Measurements from ENCODE around the gene RALGDS.

RALGDS gene

DNA sequence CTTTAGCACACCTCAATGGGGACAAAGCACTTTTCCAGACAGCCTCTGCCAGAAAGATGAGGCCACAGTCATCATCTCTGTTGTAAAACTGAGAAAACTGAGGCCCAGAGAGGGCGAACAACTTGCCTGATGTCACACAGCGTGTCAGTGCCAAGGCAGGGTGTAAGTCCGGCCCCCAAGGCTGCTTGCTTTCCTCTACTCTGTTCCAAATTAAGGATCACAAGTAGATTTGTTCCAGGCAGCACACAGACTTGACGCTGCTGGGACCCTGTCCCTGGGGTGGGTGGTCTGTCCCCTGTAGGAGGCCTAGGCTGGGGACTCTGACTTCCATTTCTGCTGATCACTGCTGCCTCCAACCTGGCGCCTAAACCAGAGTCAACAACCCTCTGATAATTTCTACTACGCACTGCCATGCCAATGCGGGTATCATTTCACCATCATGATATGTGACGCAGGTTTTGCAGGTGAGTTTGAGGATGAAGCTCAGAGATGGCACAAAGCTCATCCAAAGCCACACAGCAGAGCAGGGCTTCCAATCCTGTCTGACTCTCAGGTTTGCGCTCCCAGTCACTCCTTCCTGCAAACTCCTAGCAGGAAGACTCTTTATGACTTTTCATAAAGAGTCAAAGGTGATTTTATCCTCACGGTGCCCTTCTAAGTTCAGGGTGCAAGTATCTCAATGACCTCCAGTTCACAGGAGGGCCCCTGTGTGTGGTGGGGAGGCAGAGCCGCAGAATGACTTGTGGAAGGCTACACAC is 13.5 kb upstream of the RALGDS start:
- no peak for DNase-seq (ENCODE audit: low read depth)

DNA sequence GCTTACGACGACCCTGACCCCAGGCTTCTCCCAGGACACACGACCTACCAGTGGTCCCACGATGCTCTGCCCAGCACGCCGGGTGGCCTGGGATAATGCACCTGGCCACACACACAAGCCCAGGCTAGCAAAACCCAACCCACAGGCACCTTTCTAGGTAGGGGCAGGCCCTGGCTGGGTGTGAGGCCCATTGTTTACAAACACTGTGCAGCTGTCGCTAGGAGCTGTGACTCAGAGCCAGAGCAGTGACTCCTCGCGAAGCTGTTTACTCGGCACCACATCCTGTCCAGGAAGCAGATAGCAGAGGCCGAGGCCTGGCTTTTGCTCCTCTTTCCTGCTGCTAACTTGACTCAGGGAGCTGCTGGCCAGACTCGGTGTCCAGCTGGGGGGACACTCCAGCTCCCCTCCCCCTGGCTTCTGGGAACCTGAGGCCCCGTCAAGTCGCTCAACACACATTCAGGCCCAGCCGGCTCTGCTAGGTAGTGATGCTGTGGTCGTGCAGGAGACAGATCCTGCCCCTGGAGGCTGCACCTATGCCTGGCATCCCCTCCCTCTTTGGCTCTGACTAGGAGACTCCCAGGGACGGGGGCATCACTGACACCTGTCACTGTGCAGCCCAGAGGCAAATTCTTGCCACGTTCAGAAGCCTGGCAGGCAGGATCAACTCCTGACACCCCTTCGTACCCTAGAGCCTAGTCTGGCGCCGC is 12.8 kb upstream of the RALGDS start:
- DNase-seq (ENCODE audit: low read depth) = peak; percentile 70

DNA sequence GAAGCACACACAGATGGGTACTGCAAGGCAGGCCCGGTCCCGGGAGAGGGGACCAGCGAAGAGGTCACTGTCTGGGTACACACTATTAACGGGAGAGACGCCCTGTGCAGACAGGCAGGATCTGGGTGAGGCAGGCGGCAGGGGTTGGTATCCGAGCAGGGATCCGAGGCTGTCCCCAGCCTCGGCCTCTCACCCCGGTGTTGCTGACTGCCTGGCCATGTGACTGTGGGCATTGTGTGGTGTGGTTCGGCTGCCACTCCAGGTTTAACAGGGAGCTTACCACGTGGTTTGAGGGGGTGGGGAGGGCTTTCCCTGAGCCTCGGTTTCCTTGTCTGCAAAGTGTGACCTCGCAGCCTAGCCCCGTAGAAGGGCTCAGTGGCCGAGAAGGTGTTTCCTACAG is 11.1 kb upstream of the RALGDS start:
- DNase-seq (ENCODE audit: low read depth) = no peak

DNA sequence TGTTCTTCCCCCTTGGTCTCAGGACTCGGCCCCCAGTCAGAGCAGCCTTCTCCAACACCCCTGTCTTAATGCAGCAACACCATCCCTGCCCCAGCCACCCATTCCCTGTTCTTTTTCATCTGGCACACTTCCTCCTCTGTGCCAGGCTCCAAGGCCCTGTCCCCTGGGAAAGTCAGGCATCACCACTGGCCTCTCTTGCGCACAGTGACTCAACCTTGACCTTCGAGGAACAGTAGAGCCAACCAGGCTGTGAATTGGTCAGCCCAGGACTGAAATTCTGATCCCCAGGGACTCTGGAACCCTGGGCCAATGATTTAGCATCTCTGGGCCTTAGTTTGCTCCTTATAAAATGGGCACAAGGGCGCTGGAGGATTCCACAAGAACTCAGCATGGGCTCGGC is 10.5 kb upstream of the RALGDS start:
- DNase-seq (ENCODE audit: low read depth) = no peak

DNA sequence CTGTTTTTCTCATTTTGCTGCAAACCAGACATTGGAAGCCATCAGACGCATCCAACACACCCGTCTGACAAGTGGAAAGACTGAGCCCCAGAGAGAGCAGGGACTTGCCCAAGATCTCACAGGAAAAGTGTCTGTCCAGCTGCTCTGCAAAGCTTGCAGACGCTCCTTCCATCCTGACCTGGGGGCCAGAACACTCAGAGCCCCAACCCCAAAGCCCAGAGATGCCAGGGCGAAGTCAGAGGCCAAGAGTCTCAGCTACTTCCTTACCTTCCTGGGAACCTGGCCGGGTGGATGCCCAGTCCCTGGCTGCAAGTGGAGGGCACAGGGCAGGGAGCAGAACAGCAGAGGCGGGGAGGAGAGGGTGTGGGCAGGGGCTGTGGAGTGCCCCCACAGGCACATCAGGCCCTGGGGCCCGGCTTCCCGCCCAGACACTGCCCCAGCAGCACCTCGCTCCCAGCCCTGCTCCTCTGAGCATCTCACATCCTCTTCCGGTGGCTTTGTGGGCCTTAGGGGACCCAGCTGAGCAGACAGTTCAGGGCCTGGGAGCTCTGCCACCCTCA is 9.7 kb upstream of the RALGDS start:
- DNase-seq (ENCODE audit: low read depth) = no peak

DNA sequence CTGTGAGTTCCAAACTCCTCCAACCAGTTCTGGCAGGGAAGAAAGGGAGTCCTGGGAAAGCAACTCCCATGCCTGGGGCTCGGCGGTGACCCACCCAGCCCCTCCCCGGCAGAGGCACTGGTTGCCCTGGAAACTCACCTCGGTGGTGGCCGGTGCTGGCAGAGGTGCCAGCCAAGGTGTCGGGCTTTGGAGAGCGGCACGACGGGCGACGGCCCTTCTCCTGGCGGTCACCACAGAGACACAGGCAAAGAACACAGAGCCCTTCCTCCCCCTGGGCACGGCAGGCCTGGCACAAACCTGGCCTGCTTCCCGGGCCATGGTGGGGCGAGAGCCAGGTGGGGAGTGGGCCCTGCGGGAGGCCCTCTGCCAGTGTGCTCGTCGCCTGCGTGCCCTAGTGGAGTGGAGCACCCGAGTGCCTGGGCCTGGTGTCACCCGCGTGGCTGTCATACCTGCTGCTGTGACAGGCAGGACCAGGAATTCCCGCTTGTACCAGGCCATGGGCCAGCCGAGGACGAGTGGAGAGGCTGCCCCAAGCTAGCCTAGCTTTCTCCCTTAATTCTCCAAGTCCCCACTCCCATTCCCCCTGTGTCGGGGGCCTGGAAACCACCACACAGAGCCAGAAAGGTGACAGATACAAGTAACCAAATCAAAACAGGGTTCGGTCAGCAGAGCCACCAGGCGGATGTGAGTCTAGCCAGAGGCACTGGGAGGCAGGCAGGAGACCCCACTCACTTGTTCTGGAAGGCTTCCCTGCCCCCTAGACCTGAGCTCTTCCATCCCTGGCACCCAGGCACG is 8.2 kb upstream of the RALGDS start:
- DNase-seq (ENCODE audit: low read depth) = no peak

DNA sequence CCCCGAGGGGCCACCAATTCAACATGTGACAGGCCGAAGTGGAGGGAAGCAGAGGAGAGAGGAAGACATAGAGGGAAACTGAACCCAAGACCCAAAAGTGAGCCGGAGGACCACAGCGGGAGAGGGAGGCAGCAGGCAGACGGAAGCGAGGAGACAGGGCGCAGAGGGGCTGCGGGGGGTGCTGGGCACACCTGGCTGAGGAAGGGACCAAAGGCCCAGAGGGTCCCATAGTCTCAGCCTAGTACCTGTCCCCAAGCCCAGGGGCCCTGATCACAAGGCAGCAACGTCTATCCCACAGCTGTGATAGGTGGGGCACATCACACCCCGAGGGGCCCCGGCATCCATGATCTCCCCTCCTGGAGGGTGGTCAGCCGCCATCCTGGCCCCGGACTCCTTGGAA is 7.1 kb upstream of the RALGDS start:
- DNase-seq (ENCODE audit: low read depth) = no peak

DNA sequence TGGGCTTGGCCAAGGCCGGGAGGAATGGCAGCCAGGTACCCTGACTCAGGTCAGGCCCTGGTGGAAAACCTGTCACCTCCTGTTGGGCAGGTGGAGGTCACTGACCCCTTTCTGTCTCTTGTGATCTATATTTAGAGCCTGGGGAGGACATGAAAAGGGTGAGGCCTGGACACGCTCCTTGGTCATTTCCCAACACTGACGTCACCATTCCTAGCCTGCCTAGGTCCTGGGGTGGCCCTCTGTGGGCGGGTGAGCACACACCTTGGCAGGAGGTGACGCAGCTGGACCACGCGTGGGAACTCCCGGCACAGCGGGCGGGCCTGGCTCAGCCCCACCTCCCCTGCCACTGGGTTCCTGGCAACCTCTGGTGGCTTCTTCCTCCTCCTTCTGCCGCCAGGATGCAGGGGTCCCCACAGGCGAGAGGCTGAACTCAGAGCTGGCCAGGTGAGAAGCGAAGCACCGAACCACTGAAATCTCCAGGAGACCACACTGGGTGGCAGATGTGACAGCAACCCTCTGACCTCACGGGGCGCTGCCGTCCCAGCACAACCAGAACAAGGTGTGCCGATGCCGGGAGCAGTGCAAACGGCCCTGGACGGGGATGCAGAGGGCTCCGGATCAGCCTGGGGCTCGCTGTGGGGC is 6.4 kb upstream of the RALGDS start:
- no peak for DNase-seq (ENCODE audit: low read depth)

DNA sequence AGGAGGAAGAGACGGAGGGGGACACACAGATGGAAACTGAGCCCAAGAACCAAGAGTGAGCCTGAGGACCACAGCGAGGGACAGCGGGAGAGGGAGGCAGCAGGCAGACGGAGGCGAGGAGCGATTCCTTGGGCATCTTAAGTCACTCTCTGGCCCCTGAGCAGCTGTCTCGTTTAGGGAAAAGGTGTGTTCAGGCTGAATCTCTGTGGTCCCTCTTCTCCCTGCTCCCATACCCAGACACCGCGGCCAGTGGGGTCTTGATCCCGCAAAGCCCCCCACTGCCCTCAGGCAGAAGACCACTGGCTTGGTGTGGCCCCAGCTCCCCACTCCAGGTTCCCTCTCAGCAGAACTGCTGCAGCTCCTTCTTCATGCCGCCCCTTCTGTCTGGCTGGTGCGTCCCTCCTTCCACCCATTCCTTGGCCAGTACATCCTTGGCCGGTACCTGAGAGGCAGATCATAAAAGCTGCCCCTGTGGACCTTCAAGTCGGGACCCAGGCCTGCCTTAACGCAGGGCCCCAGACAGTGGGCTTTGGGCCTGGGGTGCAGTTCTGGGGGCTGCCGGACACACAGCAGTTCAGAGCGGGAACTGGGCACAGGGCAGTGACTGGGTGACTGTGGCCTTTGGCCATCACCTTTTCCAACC is 5.8 kb upstream of the RALGDS start:
- DNase-seq (ENCODE audit: low read depth) = no peak

DNA sequence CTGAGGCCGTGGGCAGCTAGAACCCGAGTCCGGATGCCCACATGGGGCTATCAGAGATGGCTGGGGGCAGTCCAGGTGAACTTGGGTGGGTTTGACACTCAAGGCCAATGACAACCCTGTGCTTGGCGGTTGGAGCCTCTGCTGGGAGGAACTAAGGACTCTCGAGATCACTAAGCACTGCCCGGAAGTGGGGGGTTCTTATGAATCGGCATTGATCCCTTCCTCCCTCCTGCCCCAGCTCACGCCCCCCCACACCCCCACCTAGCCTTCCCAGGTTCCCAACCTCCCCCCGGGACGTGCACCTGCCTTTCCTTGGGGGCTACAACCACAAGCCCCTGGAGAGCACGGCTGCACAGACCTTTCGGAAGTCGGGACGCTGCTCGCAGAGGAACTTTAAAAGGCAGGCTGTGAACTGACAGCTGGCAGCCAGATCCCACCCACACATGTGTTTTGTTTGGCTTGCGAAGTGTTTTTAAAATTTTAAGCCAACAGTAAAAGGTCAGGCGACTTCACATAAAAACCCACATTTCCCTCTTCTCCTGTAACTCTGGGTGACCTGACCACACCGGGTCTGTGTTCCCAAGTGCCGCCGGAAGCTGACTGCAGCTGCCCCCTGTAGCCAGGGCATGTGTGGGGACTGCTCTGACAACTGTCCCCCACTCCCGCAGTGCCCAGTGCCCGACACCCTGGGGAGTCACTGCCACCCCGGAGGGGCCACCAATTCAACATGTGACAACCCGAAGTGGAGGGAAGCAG is 5.1 kb upstream of the RALGDS start:
- no peak for DNase-seq (ENCODE audit: low read depth)

DNA sequence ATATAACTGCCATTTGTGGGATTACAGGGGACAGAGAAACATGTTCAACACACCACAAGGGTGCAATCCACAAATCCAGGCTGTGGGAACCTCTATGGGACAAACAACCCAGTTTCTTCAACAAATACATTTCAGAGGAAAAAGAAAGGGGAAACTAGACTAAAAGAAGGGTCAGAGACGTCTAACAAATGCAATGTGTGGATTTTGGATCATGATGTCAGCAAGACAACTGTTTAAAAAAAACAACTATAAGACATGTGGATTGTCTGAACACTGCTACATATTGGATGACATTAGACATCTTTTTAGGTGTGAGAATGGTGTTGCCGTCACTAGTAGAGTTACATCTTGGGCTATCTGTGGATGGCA is 3.9 kb upstream of the RALGDS start:
- DNase-seq (ENCODE audit: low read depth) = no peak

DNA sequence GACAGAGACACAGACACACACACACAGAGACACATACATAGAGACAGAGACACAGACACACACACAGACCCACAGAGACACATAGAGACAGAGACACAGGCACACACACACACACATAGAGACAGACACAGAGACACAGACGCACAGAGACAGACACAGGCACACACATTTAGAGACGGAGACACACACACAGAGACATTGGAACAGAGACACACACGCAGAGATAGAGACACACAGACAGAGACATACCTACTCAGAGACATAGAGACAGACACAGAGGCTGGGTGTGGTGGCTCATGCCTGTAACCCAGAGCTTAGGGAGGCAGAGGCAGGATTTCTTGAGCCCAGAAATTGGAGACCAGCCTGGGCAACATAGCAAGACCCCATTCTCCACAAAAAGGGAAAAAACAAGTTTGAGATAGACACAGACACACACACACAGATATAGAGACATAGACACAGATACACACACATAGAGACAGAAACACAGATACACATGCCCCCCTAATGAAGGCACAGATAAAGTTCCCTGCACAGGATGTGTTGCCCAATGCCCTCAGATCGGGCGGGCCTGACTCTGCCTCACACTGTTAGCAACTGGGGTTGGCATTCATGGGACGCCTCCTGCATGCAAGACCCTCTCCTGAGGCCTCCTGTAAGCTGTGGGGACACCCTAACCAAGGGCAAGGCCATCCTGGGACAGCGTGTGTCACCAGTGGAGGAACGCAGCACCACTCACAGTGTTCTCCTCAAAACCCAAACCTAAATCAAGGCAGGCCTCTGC is 3.3 kb upstream of the RALGDS start:
- DNase-seq (ENCODE audit: low read depth) = no peak

DNA sequence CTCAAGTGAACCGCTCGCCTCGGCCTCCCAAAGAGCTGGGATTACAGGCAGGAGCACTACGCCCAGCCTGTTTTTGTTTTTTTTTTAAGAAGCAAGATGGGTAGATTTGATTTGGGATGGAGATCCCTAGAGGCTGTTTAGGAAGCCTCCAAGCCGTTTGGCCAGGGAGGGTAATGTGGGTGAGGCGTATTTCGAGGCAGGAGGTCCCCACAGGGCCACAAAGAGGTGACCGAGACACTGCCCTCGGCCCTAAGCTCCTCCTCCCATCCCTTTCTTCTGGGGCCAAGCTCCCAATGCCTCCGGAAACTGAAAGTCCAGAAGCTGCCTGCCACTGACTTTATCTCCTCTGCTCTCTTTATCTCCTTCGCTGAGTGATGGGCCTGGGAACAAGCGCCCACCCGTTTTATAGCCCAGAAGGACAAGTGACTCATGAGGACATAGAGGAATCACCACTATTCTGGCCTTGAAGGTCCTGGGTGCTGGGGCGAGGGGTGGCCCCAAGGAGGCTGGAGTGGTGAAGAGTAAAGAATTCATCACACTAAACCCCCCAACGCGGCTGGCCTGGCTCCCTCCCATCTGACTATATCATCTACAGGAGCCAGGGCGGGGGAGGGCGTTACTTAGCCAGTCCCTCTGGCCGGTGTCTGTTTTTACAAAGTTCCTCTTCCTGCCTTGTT is 2.0 kb upstream of the RALGDS start:
- no peak for DNase-seq (ENCODE audit: low read depth)

DNA sequence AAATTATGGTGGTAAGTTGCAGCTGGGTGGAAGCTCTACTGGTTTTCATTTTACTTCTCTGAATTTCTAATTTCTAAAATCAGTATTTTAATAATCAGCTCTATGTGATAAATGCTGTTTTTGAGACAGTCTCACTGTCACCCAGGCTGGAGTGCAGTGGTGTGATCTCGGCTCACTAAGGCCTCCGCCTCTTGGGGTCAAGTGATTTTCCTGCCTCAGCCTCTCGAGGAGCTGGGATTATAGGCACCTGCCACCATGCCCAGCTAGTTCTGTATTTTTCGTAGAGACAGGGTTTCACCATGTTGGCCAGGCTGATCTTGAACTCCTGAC is 1.5 kb upstream of the RALGDS start:
- no peak for DNase-seq (ENCODE audit: low read depth)

DNA sequence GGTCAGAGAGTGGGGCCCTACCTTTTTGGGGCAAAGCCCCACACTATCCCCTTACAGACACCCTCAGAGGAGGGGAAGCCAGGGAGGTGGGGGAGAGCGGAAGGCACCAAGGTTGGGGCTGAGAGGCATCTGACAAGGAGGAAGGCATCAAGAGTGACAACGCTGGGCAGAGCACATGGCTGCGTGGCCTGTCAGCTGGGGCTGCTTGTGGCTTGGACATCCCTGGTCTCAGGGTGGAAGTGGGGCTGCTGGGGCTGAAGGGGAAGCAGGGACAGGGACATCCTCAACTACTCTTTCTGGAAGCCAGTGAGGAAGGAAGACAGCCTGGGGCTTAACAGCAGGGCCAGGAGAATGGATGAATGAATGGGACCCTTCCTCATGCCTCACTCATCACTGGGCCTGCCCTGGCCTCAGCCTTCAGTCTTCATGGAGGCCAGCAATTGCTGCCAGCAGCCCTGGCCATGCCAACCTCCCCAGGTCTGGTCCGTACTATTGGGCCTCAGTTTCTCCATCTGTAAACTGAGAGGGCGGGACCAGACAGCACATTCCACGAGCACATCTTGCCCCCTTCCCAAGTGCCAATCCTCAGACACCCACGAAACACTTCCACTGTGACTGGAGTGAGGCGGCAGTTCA is 993 bp upstream of the RALGDS start:
- no peak for DNase-seq (ENCODE audit: low read depth)

DNA sequence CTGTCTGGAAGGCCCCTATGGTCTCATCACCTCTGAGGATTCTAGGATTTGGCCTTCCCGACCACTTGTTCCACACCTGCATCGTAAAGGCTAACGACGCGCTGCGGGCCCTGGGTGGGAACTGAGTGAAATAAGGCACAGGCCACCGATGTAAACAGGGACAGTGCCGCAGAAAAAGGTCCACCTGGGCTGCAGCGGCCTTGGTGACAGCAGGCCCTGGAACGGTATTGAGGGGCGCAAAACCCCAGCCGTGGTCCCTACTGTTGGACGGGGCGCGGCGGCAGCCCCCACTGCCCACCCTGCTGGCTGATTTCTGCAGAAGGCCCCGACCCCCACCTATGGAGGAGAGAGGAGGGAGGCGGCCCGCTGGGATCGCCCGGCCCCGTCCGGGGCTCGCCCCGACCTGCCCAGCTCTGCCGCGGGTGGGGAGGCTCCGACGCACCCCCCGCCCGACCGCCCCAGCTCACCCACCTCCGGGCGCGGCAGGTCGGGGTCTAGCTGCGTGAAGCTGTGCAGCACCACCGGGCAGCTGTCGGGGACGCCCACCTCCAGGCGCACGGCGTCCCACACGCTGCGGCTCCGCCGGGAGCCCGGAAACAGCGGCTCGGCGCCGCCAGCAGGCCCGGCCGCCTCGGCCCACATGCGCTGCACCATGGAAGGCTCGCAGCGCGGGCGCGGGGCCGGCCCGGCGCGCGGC is 391 bp downstream of the RALGDS start:
- no peak for DNase-seq (ENCODE audit: low read depth)

DNA sequence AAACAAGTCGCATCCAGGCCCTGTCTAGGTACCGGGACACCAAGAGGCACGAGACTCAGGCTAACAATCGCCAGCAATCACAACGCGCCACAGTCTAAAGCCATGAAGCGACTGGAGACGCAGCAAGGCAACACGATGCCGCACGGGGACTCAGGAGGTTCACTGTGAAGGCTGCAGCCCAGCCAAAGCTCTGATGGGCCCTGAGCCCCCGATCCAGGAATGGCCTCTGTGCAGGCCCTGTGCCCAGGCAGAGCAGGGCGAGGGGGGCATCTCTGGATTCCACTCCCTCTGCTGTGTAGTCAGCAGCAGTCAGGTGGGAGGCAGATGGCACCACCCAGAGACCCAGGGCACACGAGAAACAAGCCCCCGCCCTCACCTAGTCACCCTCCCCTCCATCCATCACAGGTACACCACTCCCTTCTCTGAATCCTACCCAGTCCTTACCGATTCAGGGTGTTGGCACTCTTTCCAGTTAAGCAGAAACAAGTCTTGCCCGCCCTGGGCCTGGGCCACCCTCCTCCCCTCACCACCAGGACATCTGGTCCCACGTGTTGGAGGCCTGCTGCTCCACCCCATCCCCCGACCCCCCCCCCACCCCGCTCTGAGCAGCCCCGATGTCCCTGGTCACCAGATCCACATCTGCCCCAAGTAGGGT is 1.1 kb downstream of the RALGDS start:
- DNase-seq (ENCODE audit: low read depth) = no peak
